IMR-90 (cell line): ENCODE measurements around the gene SLC24A3. TPM values are rescaled to one million over a fixed set of nuclear protein-coding genes. Genes with fewer than 3 reads are reported as not detected.

ENCODE experiments used
- ATAC-seq: fragments of 200-7000 bp; cut with Tn5 transposase; 2 replicates; pipeline ENCODE4 v1.9.1; 2020; ENCODE audit warnings: low read depth, mild to moderate bottlenecking, moderate library complexity
- BruUV-seq: library from RNA; stranded (reverse); fragments of 400-500 nt; replicated peaks from 2 replicates; lab custom pipeline; 2021; lab: Mats Ljungman, UMichigan
- CTCF ChIA-PET: fragments of 300-600 bp; formaldehyde crosslinking; extraction: SDS; loops from one replicate; lab custom pipeline; 2021; ENCODE audit warnings: antibody characterized with exemption; lab: Yijun Ruan, JAX
- POLR2A ChIA-PET: fragments of 300-600 bp; sonication (Branson Sonifier 250); formaldehyde crosslinking; loops from one replicate; lab custom pipeline; 2022; ENCODE audit warnings: antibody characterized with exemption; ENCODE audit not compliant: unreplicated experiment; lab: Charles Lee
- DNase-seq: peaks from one replicate; pipeline ENCODE4 v3.0.0; 2013
- H2AFZ ChIP-seq: replicated peaks from 2 replicates; pipeline ENCODE3; 2013; ENCODE audit warnings: low read length, mild to moderate bottlenecking; ENCODE audit not compliant: poor library complexity
- H2AK5ac ChIP-seq: 2 replicates; pipeline ENCODE4 v1.6.1; 2013; ENCODE audit warnings: low read depth, low read length, inconsistent platforms
- H2AK9ac ChIP-seq: replicated peaks from 2 replicates; pipeline ENCODE3; 2013; ENCODE audit warnings: mild to moderate bottlenecking, low read depth, low read length, moderate library complexity; ENCODE audit not compliant: poor library complexity
- H2BK120ac ChIP-seq: 2 replicates; pipeline ENCODE4 v1.6.1; 2013; ENCODE audit warnings: low read depth, low read length, inconsistent platforms
- H2BK15ac ChIP-seq: 3 replicates; pipeline ENCODE4 v1.6.1; 2013; ENCODE audit warnings: low read depth, low read length, inconsistent platforms
- H2BK20ac ChIP-seq: 2 replicates; pipeline ENCODE4 v1.6.1; 2013; ENCODE audit warnings: low read depth, mild to moderate bottlenecking, inconsistent platforms, low read length, moderate library complexity
- H2BK5ac ChIP-seq: 2 replicates; pipeline ENCODE4 v1.6.1; 2013; ENCODE audit warnings: mild to moderate bottlenecking, low read depth, low read length, inconsistent platforms; ENCODE audit not compliant: poor library complexity, severe bottlenecking
- H3K14ac ChIP-seq: replicated peaks from 2 replicates; pipeline ENCODE4 v1.6.1; 2013; ENCODE audit warnings: low read depth, low read length, inconsistent platforms
- H3K18ac ChIP-seq: 2 replicates; pipeline ENCODE4 v1.6.1; 2013; ENCODE audit warnings: low read depth, low read length, control low read depth
- H3K23ac ChIP-seq: 2 replicates; pipeline ENCODE4 v1.6.1; 2013; ENCODE audit warnings: low read depth, low read length, inconsistent platforms
- H3K27ac ChIP-seq: 2 replicates; pipeline ENCODE4 v1.5.1; 2013; ENCODE audit warnings: mild to moderate bottlenecking, control low read depth, low read length; ENCODE audit not compliant: insufficient read depth
- H3K27me3 ChIP-seq: 2 replicates; pipeline ENCODE4 v1.6.1; 2013; ENCODE audit warnings: low read length; ENCODE audit not compliant: control insufficient read depth, insufficient read depth
- H3K36me3 ChIP-seq: 2 replicates; pipeline ENCODE4 v1.6.1; 2013; ENCODE audit warnings: low read length, mixed read lengths; ENCODE audit not compliant: control insufficient read depth, insufficient read depth
- H3K4ac ChIP-seq: 2 replicates; pipeline ENCODE4 v1.6.1; 2013; ENCODE audit warnings: low read depth, low read length, inconsistent platforms
- H3K4me1 ChIP-seq: 2 replicates; pipeline ENCODE4 v1.6.1; 2013; ENCODE audit warnings: low read length, mixed read lengths; ENCODE audit not compliant: control insufficient read depth, insufficient read depth
- H3K4me2 ChIP-seq: 2 replicates; pipeline ENCODE4 v1.6.1; 2013; ENCODE audit warnings: low read depth, mild to moderate bottlenecking, control low read depth, low read length, moderate library complexity
- H3K4me3 ChIP-seq: 2 replicates; pipeline ENCODE4 v1.5.1; 2013; ENCODE audit warnings: low read depth, mild to moderate bottlenecking, control low read depth, low read length, moderate library complexity; ENCODE audit not compliant: insufficient read depth
- H3K56ac ChIP-seq: 2 replicates; pipeline ENCODE4 v1.6.1; 2013; ENCODE audit warnings: low read length, inconsistent platforms; ENCODE audit not compliant: insufficient read depth; ENCODE audit errors: extremely low read depth
- H3K79me1 ChIP-seq, 2 experiments: 2 replicates each; pipeline ENCODE4 v1.6.1; 2013; ENCODE audit warnings: low read length in 2 of 2, inconsistent platforms in 1 of 2, low read depth in 1 of 2
- H3K9ac ChIP-seq: 2 replicates; pipeline ENCODE4 v1.6.1; 2013; ENCODE audit warnings: low read depth, low read length, control low read depth
- H3K9me1 ChIP-seq: 2 replicates; pipeline ENCODE4 v1.6.1; 2013; ENCODE audit warnings: low read length, inconsistent platforms; ENCODE audit not compliant: insufficient read depth
- H3K9me3 ChIP-seq: 2 replicates; pipeline ENCODE4 v1.6.1; 2013; ENCODE audit warnings: low read length; ENCODE audit not compliant: control insufficient read depth, insufficient read depth
- H4K20me1 ChIP-seq: 2 replicates; pipeline ENCODE4 v1.6.1; 2013; ENCODE audit warnings: low read length, inconsistent platforms; ENCODE audit not compliant: insufficient read depth
- H4K5ac ChIP-seq: 2 replicates; pipeline ENCODE4 v1.6.1; 2013; ENCODE audit warnings: mild to moderate bottlenecking, low read depth, low read length, control low read depth
- H4K8ac ChIP-seq, 2 experiments: 2 replicates each; pipeline ENCODE4 v1.6.1; 2013; ENCODE audit warnings: low read depth in 2 of 2, low read length in 2 of 2, control low read depth in 1 of 2, inconsistent platforms in 1 of 2
- H4K91ac ChIP-seq: 2 replicates; pipeline ENCODE4 v1.6.1; 2013; ENCODE audit warnings: low read depth, low read length, inconsistent platforms; ENCODE audit not compliant: insufficient read depth
- CHD1 ChIP-seq: IDR thresholded peaks from 2 replicates; pipeline ENCODE4 v1.6.1; 2012; ENCODE audit warnings: low read depth, low read length, improper control_type of control experiment
- FOS ChIP-seq: fragments of 150-350 bp; IDR thresholded peaks from 2 replicates; pipeline ENCODE4 v1.6.1; 2016; ENCODE audit warnings: low read depth, low read length
- MAFK ChIP-seq: IDR thresholded peaks from 2 replicates; pipeline ENCODE4 v1.6.1; 2012; ENCODE audit warnings: low read depth, low read length, improper control_type of control experiment
- MAZ ChIP-seq: IDR thresholded peaks from 2 replicates; pipeline ENCODE4 v1.6.1; 2012; ENCODE audit warnings: low read depth, mild to moderate bottlenecking, low read length, improper control_type of control experiment, moderate library complexity, borderline replicate concordance
- MXI1 ChIP-seq: IDR thresholded peaks from 2 replicates; pipeline ENCODE4 v1.6.1; 2012; ENCODE audit warnings: low read depth, mild to moderate bottlenecking, low read length, moderate library complexity, borderline replicate concordance
- RAD21 ChIP-seq: IDR thresholded peaks from 2 replicates; pipeline ENCODE4 v1.6.1; 2012; ENCODE audit warnings: low read length, improper control_type of control experiment
- WGBS, 2 experiments: methylation state at CpG; one replicate each; pipeline versions ENCODE4 v1.1.5 to v1.1.7; 2013; ENCODE audit warnings: missing lambda C conversion rate in 2 of 2; ENCODE audit not compliant: insufficient read length in 1 of 2; ENCODE audit errors: extremely low coverage in 2 of 2; 5-methylcytosine and 5-hydroxymethylcytosine counted together
- dilution Hi-C: fragments of 300-500 bp; cut with HindIII; formaldehyde crosslinking; loops from one replicate; pipeline ENCODE4 v1.14.3; 2018; ENCODE audit warnings: low sequenced_read_pairs; ENCODE audit not compliant: unreplicated experiment
- in situ Hi-C: fragments of 300-500 bp; cut with MboI; formaldehyde crosslinking; loops from 3 replicates; pipeline ENCODE4 v1.14.3; 2019; ENCODE audit warnings: low sequenced_read_pairs, inconsistent platforms, mixed read lengths
- intact Hi-C: fragments of 100-400 bp; cut with micrococcal nuclease; formaldehyde crosslinking; loops from 2 replicates; pipeline ENCODE4 v1.10.0; 2022
- polyA plus RNA-seq, 3 experiments: library from polyadenylated mRNA; depleted of rRNA; stranded (reverse); fragments of >200 nt; gene quantifications; 2 replicates each; pipeline ENCODE4 v1.2.3, GENCODE V29; 2012; ENCODE audit warnings: low replicate concordance in 1 of 3
- total RNA-seq: library from RNA; depleted of rRNA; stranded (reverse); fragments of >200 nt; gene quantifications from 2 replicates; pipeline ENCODE4 v1.2.3, GENCODE V29; 2012

The SLC24A3 gene
- total and polyA plus RNA-seq, 2 of the 4 experiments (the other 2 are of a cell fraction): not detected

DNA sequence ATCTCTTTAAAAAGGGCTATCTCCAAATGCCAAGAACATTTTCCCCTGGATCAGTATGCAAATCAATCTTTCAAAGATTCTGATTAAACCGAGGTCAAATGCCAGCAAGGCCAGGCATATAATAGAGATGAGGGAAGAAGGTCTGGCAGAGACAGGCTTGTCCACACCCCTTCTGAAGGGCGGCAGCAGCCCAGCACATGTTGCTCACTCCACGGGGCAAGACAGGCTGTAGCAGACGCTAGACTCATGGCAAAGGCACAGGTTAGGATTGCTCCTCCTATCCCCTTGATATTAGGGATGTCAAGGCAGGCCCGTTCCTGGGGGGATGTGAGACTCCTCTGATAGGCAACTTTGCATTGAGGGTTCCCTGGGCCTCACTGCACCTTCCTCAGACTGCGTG is 440.9 kb downstream of the SLC24A3 start:
- Histone ChIP-seq H2BK120ac (no peak overlapping the region), H3K9me3 (no peaks in the 10 kb centered on the region), H2BK15ac (no peak overlapping the region), H3K79me1 (no peaks in the 10 kb centered on the region), H3K36me3 (no peaks in the 10 kb centered on the region), H2BK5ac (no peak overlapping the region), H3K56ac (no peak overlapping the region), H4K8ac (no peak overlapping the region), H3K27ac (no peak overlapping the region), H3K4ac (no peak overlapping the region), H3K14ac (no peak overlapping the region), H4K91ac (no peak overlapping the region), H3K4me2 (no peak overlapping the region), H3K4me1 (no peaks in the 10 kb centered on the region), H4K20me1 (no peaks in the 10 kb centered on the region), H2AFZ (no peak overlapping the region), H3K9me1 (no peaks in the 10 kb centered on the region), H2AK9ac (no peak overlapping the region), H2AK5ac (no peak overlapping the region), H3K23ac (no peak overlapping the region), H4K5ac (no peak overlapping the region), H2BK20ac (no peak overlapping the region), H3K18ac (no peak overlapping the region), H3K4me3 (no peak overlapping the region), H3K9ac (no peak overlapping the region), H3K27me3 (peaks cover 9% of the 10 kb centered on the region)
- DNase-seq (no peak), ATAC-seq (no peak)
- TF ChIP-seq FOS (no peak), CHD1 (no peak), RAD21 (no peak), MAFK (no peak), MAZ (no peak), MXI1 (no peak)
- WGBS, 2 experiments: no CpG with 5 or more reads among the region's 6 CpGs
- in situ Hi-C loops (no loop called here), intact Hi-C loops (no loop called here), dilution Hi-C loops (no loop called here)
- BruUV-seq: no TSS peak
- CTCF ChIA-PET: no interaction called here
- POLR2A ChIA-PET: no interaction called here
